DMS53 treated with DMSO at 0.1 percent for 48 hours (cell line): ENCODE data around the gene MED27.
"Not testable (repeated sequence)": the region's sequence is repeated elsewhere in the genome, so short reads cannot be mapped to it uniquely, and the experiment has no call there.

Experiments used
- DNase-seq: peaks from one replicate; lab custom pipeline; 2025; ENCODE audit not compliant: unreplicated experiment; lab: John Stamatoyannopoulos, UW

The MED27 gene

GRCh38 chr9:132020820-132021510 lies 58.7 kb downstream of the MED27 start:
- peak; percentile 60 for DNase-seq

- DNase-seq: no peak
These were observed 59.4 kb downstream of the MED27 start for GRCh38 chr9:132020272-132020671.

- no peak for DNase-seq
These were observed 60.0 kb downstream of the MED27 start for GRCh38 chr9:132019702-132020101.

GRCh38 chr9:132018957-132019405 lies 60.7 kb downstream of the MED27 start:
- DNase-seq: no peak

- no peak for DNase-seq
These were observed 63.2 kb downstream of the MED27 start for GRCh38 chr9:132016456-132016855.

- DNase-seq: no peak
These were observed 63.8 kb downstream of the MED27 start for GRCh38 chr9:132015866-132016265.

- DNase-seq: no peak
These were observed 65.4 kb downstream of the MED27 start for GRCh38 chr9:132014218-132014805.

GRCh38 chr9:132012704-132013357 lies 66.8 kb downstream of the MED27 start:
- DNase-seq: no peak

GRCh38 chr9:132011896-132012295 lies 67.8 kb downstream of the MED27 start:
- no peak for DNase-seq

- no peak for DNase-seq
These were observed 68.4 kb downstream of the MED27 start for GRCh38 chr9:132011309-132011708.

- DNase-seq: not testable (repeated sequence)
These were observed 69.5 kb downstream of the MED27 start for GRCh38 chr9:132010201-132010600.

GRCh38 chr9:132008855-132009812 lies 70.5 kb downstream of the MED27 start:
- peak; percentile 41 for DNase-seq

- no peak for DNase-seq
These were observed 71.4 kb downstream of the MED27 start for GRCh38 chr9:132008184-132008803.

GRCh38 chr9:132007371-132008025 lies 72.2 kb downstream of the MED27 start:
- no peak for DNase-seq

- no peak for DNase-seq
These were observed 72.8 kb downstream of the MED27 start for GRCh38 chr9:132006677-132007370.

GRCh38 chr9:132005899-132006298 lies 73.8 kb downstream of the MED27 start:
- no peak for DNase-seq

- no peak for DNase-seq
These were observed 75.3 kb downstream of the MED27 start for GRCh38 chr9:132004323-132004722.

- DNase-seq: no peak
These were observed 75.8 kb downstream of the MED27 start for GRCh38 chr9:132003896-132004295.

GRCh38 chr9:132003319-132003704 lies 76.4 kb downstream of the MED27 start:
- no peak for DNase-seq
